ENCODE measurements around the gene GORASP1.

The GORASP1 gene

GRCh38 chr3:39124876-39125840, 17.7 kb upstream of the GORASP1 start:
- no peak for DNase-seq

GRCh38 chr3:39122813-39123212, 15.4 kb upstream of the GORASP1 start:
- DNase-seq, result no peak

DNA sequence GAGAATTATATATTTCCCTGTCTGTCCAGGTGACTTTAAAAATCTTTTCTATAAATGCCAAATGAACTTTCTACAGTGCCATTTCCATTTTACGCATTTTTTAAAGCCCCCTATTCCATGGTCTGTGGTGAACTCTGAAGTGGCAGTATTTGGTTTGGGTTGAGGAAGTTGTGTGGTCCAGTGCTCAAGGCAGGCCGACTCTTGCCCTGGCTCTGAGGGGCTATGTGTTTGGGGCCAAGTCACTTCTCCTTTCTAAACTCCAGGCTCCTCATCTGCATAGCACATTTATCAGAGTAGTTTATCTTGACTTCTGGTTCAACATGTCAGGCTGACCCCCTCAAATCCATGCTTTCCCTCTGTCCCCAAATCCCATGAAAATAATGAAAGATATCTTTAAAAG, 14.2 kb upstream of the GORASP1 start:
- no peak for DNase-seq

DNA sequence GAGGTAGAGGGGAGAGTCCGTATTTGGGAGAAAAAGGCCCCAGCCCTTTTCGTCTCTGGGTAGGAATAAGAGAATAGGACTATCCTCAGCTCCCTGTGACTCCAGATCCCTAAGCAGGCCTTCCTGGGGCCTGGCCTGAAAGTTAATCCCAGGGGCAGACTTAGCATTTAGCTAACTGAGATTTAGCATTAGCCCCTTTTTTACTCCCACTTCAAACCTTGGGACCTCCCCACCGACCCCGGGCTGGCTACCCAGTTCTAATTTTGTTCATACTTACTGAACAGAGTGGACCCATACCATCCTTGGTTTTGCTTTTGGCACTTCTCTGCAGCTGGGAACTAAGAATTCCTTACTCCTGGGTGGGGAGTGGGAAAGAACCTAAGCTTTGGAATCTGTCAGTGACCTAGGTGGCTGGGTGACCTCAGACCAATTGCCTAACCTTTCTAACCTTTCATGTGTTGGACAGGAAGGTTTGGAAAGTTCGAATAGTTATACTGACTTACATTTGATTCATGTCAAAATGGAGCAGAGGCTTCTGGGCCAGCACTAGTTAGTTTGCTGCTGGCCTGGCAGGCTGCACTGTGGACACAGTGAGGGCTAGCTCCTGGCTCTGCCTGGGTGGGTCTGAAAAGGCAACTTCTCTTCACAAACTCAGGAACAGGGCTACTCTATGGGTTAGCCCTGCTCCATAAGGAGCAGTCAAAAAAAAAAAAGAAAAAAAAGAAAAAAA, 11.7 kb upstream of the GORASP1 start:
- no peak for DNase-seq

DNA sequence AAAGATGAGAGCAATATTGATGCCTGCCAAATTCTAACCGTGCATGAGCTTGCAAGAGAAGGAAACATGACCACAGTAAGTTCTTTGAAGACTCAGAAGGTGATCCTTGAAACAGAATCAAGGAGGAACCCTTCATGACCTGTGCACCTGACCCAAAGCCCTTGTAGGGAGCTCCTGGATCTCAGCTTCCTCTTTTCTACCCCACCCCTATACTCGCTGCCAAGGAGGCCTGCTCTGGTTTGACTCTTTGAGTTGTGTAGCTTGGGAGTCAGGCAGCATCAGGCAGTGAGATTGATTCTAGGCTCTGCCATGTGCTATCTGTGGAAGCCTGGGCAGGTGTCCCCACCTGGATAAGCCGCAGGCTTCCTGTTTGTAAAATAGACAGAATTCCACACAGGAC, 10.7 kb upstream of the GORASP1 start:
- DNase-seq, result no peak

DNA sequence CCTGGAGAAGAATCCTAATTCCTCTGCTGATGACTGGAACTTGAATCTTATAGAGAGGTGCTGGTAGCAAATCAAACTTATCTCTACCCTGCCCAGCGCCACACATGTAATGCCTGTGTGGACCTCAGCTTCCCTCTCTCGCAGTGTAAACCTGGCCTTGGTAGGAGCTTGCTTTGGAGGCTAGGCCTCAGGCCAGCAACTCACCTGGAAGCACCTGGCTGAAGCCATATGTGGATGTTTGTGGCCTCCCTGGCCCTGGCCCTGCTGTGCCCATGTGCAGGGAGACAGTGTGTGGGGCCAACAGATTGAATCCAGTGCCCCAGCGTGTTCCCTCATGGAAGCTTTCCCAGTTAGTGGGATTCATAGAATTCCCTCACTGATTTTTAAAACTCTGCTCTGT, 8.4 kb upstream of the GORASP1 start:
- DNase-seq, result no peak

- no peak for DNase-seq
Observed at GRCh38 chr3:39114456-39114855, 7.0 kb upstream of the GORASP1 start.

DNA sequence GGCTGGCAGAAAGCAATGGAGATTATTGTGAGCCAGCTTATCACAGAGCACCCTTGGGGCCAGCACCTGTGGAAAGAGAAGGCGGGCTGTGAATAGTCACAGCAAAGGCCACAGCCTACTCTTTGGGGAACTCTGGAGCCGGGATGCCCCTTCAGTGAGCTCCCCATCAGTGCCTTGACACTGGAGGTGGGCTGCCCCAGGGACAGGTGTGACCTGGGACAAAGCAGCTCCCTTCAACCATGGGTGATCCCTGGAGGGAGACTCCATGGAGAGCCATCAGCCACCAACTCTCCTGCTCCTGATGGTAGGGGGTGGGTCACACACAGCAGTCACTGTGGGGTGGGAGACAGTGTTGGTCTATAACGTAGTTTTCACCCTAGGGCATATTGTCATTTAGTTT, 5.9 kb upstream of the GORASP1 start:
- DNase-seq, result no peak

DNA sequence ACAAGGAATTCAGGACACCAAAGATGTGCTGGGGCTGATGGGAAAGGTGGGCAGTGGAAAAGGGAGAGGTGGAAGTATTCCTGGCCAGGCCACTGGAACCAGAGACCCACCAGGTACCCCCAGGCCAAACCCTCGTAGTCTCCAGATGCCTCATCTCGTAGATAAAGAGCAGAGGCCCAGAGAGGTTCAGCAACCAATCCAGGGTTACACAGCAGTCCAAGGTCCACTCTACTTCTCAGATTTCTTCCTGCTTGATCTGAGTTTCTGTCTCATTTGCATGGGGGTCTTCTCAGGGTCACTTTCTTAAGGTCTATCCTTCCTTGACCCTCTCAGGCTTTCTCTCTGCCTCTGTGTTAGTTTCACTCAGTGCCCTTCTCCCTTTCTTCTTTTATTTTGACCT, 5.1 kb upstream of the GORASP1 start:
- DNase-seq, result no peak

- no peak for DNase-seq
Observed at GRCh38 chr3:39112113-39112512, 4.7 kb upstream of the GORASP1 start.

DNA sequence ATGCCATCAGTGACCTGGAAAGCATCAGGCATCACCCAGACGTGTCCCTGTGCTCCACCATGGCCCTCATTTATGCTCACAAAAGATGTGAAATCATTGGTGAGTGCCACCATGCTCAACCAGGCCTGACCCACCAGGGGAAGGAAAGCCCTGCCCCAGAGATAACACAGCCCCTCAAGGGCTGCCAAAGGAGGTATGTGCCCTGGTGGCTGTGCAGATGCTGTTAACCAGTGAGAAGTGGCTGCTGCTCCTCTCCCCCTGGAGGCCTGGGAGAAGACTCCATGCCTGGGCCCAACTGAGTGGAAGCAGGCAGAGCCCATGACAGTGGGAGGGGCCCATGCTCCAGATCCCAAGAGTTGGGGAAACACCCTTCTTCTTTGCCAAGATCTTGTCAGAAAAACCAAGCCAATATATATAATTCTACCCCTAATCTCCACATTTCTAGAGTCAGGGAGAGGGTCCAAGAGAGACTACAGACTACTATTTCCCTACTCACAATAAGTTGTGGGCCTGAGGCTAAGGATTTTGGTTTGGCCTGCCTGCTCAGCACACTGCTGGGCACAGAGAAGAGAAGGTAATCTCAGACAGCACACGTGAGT, 2.7 kb upstream of the GORASP1 start:
- no peak for DNase-seq

- DNase-seq, result no peak
Observed at GRCh38 chr3:39109086-39109485, 1.7 kb upstream of the GORASP1 start.

- no peak for DNase-seq
Observed at GRCh38 chr3:39108200-39108710, 828 bp upstream of the GORASP1 start.

GRCh38 chr3:39106851-39107387, 508 bp downstream of the GORASP1 start:
- DNase-seq, result peak; percentile 45

DNA sequence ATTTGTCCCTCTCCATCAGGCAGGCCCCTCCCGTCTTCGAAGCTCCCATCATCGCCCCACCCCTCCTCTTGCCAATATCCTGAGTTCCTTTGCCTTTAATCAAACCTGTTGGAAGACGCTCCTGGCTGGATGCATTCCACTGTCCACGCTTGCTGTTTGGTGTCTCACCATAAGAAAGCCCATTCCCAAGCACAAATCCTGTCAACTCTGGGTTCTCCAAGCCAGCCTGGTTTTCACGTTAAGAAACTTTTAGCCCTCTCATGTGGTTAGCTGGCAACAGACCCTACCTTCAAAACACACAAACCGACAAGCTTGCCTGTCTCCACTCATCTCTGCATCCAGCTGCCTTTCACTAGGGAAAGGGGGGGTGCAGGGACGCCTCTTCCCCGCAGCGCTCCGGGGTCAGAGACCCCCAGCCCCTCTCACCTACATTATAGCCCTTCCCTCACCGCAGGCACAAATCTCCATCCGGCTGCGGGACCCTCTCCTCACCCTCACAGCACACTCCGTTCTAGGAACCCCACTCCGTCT, 1.1 kb downstream of the GORASP1 start:
- DNase-seq, result no peak

- DNase-seq, result no peak
Observed at GRCh38 chr3:39105687-39106063, 1.8 kb downstream of the GORASP1 start.

- peak; percentile 34 for DNase-seq
Observed at GRCh38 chr3:39104961-39105686, 2.3 kb downstream of the GORASP1 start.

DNA sequence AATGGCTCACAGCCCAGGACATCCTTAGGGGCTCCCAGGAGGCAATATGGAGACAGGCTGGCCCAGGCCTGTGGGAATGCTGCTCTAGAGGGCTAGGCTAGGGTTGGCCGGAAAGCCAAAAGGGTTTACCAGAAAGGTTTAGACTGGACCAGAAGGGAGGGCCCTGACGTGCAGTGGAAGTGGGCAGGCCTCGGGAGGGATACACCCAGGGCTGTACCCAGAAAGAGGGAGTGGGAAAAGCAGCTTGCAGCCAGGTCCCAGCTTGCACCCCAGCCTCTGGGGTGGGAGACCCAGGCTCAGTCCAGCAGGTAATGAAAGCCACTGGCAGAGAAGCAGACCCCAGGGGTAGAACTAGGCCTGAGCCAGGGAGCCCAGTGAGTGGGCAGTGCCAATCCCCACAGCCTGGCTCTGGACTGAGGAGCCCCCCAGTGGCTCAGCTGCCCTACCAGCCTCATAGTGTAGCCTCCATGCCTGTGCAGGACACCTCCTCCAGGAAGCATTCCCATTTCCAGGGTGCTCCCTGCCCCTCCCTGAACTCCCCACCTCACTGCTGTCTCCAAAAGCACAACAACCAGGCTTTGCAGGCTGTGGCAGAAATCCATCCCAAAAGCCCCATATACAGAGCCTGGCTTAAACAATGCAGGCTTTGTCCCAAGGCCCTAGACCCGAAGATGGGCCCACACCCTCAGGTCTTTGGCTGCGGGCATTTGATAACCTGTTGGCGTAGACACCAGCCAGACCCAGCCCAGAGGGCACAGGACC, 3.5 kb downstream of the GORASP1 start:
- no peak for DNase-seq

GRCh38 chr3:39103324-39103693, 4.1 kb downstream of the GORASP1 start:
- no peak for DNase-seq

- DNase-seq, result no peak
Observed at GRCh38 chr3:39102504-39103323, 4.7 kb downstream of the GORASP1 start.

Measured in NCI-H146 (cell line).